ENCODE data around the gene SEMA6A. TPM values are rescaled to one million over a fixed set of nuclear protein-coding genes. Genes with fewer than 3 reads are reported as not detected.

SEMA6A gene
- total RNA-seq, 1 experiment from 2014 or later, result 406 TPM

- H3K4me3 Mint-ChIP-seq, result no peak overlapping the region
- peaks cover 98% of the 10 kb centered on the region for H3K4me1 Mint-ChIP-seq
- TF ChIP-seq MLX (CRISPR knock-in tag; IDR thresholded peaks at IDR 0.05) (no peak), IRF1 (CRISPR knock-in tag; IDR thresholded peaks at IDR 0.05) (no peak), ZNF121 (CRISPR knock-in tag; IDR thresholded peaks at IDR 0.05) (no peak), ZBTB43 (CRISPR knock-in tag; IDR thresholded peaks at IDR 0.05) (no peak), GRHL2 (CRISPR knock-in tag; IDR thresholded peaks at IDR 0.05; ENCODE audit: insufficient replicate concordance, severe bottlenecking) (no peak), AFF4 (CRISPR knock-in tag; IDR thresholded peaks at IDR 0.05; ENCODE audit: borderline replicate concordance) (no peak), HMGA2 (CRISPR knock-in tag; IDR thresholded peaks at IDR 0.05) (no peak), USF1 (CRISPR knock-in tag; IDR thresholded peaks at IDR 0.05) (no peak), JAZF1 (CRISPR knock-in tag; IDR thresholded peaks at IDR 0.05) (no peak), FOXK1 (CRISPR knock-in tag; IDR thresholded peaks at IDR 0.05) (no peak), ZNF317 (CRISPR knock-in tag; IDR thresholded peaks at IDR 0.05; ENCODE audit: borderline replicate concordance, low read depth) (no peak)
- ATAC-seq (no peak), DNase-seq (ENCODE audit: low spot score) (no peak)
- H3K36me3 Mint-ChIP-seq, result peaks cover 3% of the 10 kb centered on the region
- no peaks in the 10 kb centered on the region for H3K27me3 Mint-ChIP-seq (ENCODE audit: low read depth)
- peak overlapping the region; percentile 82 for H3K27ac Mint-ChIP-seq
- ChIA-PET CTCF (no interaction called here), POLR2A (no interaction called here)
- no peaks in the 10 kb centered on the region for H3K9me3 Mint-ChIP-seq
Measured at GRCh38 chr5:116517488-116517887, 57.1 kb downstream of the SEMA6A start.

GRCh38 chr5:116516021-116516420 is 58.6 kb downstream of the SEMA6A start:
- Mint-ChIP-seq H3K4me3 (no peak overlapping the region), H3K36me3 (peaks cover 3% of the 10 kb centered on the region; the same call in 1 of the 2 replicates), H3K27ac (peak overlapping the region; percentile 58; the same call in 1 of the 2 replicates), H3K27me3 (ENCODE audit: low read depth) (no peaks in the 10 kb centered on the region), H3K9me3 (no peaks in the 10 kb centered on the region), H3K4me1 (peaks cover 98% of the 10 kb centered on the region)
- DNase-seq (ENCODE audit: low spot score), result no peak
- CTCF ChIA-PET, result interaction anchor here (0.7 kb wide), 1 partner anchor 13 kb away, joined by 3 read pairs; no protein-coding TSS in a partner anchor
- POLR2A ChIA-PET, result no interaction called here
- no peak for ATAC-seq
- TF ChIP-seq NFATC4 (CRISPR knock-in tag; IDR thresholded peaks at IDR 0.05) (no peak), SMAD4 (CRISPR knock-in tag; IDR thresholded peaks at IDR 0.05) (no peak), ATF2 (CRISPR knock-in tag; IDR thresholded peaks at IDR 0.05; ENCODE audit: borderline replicate concordance, low read depth) (no peak), ARID4B (CRISPR knock-in tag; IDR thresholded peaks at IDR 0.05; ENCODE audit: borderline replicate concordance) (no peak), AFF4 (CRISPR knock-in tag; IDR thresholded peaks at IDR 0.05; ENCODE audit: borderline replicate concordance) (no peak)
